K562 (cell line): ENCODE data around the gene ASB18. TPM values are rescaled to one million over a fixed set of nuclear protein-coding genes. Genes with fewer than 3 reads are reported as not detected.

Experiments
- LARP7 ChIP-seq: fragments of 450-650 bp; IDR thresholded peaks from 2 replicates; pipeline ENCODE4 v1.6.1; 2016
- PURB ChIP-seq: sonication (generic); formaldehyde crosslinking; IDR thresholded peaks from 2 replicates; pipeline ENCODE4 v1.9.0; 2021; ENCODE audit warnings: low read depth, mild to moderate bottlenecking, missing genetic modification reagents
- SREBF2 ChIP-seq: sonication (generic); formaldehyde crosslinking; IDR thresholded peaks from 2 replicates; pipeline ENCODE4 v1.4.0; 2020; ENCODE audit warnings: mild to moderate bottlenecking, missing genetic modification reagents
- polyA plus RNA-seq, 8 experiments: library from polyadenylated mRNA; depleted of rRNA in 4 of 8; stranded (reverse) in 5 of 8; unstranded in 3 of 8; fragments of >200 nt; fragmentation: Nextera tagmentation in 2 of 8; fragmentation: Illumina TruSeq in 1 of 8; extraction: Ambion mirVana in 2 of 8; extraction: Trizol in 1 of 8; gene quantifications; 2 replicates each; pipeline versions ENCODE4 v1.2.1 to v1.2.3, GENCODE V29; 2011 to 2014; ENCODE audit warnings: inconsistent platforms in 1 of 8, missing spikeins in 1 of 8
- total RNA-seq, 7 experiments: library from RNA; depleted of rRNA in 6 of 7; stranded (reverse); fragments of >200 nt in 6 of 7; fragmentation: Illumina TruSeq in 2 of 7; extraction: Trizol in 2 of 7; gene quantifications; 2 replicates each; pipeline versions ENCODE4 v1.2.1 to v1.2.3, GENCODE V29; 2011 to 2021; ENCODE audit warnings: low replicate concordance in 1 of 7
- TF ChIP-seq, protein P1 (sequence below): fragments of 450-650 bp; IDR thresholded peaks from 2 replicates; pipeline ENCODE4 v1.6.1; 2016; ENCODE audit warnings: mild to moderate bottlenecking
- TF ChIP-seq, protein P2 (sequence below): sonication (generic); formaldehyde crosslinking; IDR thresholded peaks from 2 replicates; pipeline ENCODE4 v1.8.1; 2023; ENCODE audit warnings: missing genetic modification reagents, mild to moderate bottlenecking, borderline replicate concordance
- TF ChIP-seq, protein P3 (sequence below): fragments of 250-450 bp; sonication (Bioruptor Pico); IDR thresholded peaks from 2 replicates; pipeline ENCODE4 v1.5.0; 2020; ENCODE audit warnings: mild to moderate bottlenecking

Gene ASB18
- total and polyA plus RNA-seq, 9 of the 15 experiments (the other 6 are each of a cell fraction or from before 2014, with no cell fraction given): not detected

DNA sequence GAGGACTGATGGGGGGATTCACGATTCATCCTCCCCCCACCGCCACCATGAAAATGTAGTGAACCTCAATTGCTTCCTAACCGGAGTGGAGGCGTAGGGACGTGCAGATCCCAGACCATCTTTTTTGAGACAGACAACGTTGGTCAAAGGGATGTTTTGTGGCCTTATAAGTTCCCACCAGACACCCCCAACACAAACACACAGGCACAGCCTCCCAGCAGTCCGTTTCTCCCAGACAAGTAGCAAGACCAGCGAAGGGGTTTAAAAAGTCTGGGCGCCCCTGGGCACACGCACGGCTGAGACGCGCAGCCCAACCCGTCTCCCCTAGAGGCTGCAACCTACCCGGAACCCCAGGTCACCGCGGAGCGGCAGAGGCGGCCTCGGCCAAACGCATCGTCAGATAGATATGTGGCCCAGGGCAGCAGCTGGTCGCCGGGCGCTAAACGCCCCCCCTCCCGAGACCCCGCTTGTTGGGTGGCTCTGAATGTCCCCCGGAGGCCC, 97.4 kb downstream of the ASB18 start (continued):
- TF ChIP-seq, protein P1, sequence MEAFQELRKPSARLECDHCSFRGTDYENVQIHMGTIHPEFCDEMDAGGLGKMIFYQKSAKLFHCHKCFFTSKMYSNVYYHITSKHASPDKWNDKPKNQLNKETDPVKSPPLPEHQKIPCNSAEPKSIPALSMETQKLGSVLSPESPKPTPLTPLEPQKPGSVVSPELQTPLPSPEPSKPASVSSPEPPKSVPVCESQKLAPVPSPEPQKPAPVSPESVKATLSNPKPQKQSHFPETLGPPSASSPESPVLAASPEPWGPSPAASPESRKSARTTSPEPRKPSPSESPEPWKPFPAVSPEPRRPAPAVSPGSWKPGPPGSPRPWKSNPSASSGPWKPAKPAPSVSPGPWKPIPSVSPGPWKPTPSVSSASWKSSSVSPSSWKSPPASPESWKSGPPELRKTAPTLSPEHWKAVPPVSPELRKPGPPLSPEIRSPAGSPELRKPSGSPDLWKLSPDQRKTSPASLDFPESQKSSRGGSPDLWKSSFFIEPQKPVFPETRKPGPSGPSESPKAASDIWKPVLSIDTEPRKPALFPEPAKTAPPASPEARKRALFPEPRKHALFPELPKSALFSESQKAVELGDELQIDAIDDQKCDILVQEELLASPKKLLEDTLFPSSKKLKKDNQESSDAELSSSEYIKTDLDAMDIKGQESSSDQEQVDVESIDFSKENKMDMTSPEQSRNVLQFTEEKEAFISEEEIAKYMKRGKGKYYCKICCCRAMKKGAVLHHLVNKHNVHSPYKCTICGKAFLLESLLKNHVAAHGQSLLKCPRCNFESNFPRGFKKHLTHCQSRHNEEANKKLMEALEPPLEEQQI: no peak
- no peak for TF ChIP-seq LARP7
- TF ChIP-seq PURB (CRISPR knock-in tag): no peak
- TF ChIP-seq SREBF2 (CRISPR knock-in tag): no peak
- TF ChIP-seq, protein P2, sequence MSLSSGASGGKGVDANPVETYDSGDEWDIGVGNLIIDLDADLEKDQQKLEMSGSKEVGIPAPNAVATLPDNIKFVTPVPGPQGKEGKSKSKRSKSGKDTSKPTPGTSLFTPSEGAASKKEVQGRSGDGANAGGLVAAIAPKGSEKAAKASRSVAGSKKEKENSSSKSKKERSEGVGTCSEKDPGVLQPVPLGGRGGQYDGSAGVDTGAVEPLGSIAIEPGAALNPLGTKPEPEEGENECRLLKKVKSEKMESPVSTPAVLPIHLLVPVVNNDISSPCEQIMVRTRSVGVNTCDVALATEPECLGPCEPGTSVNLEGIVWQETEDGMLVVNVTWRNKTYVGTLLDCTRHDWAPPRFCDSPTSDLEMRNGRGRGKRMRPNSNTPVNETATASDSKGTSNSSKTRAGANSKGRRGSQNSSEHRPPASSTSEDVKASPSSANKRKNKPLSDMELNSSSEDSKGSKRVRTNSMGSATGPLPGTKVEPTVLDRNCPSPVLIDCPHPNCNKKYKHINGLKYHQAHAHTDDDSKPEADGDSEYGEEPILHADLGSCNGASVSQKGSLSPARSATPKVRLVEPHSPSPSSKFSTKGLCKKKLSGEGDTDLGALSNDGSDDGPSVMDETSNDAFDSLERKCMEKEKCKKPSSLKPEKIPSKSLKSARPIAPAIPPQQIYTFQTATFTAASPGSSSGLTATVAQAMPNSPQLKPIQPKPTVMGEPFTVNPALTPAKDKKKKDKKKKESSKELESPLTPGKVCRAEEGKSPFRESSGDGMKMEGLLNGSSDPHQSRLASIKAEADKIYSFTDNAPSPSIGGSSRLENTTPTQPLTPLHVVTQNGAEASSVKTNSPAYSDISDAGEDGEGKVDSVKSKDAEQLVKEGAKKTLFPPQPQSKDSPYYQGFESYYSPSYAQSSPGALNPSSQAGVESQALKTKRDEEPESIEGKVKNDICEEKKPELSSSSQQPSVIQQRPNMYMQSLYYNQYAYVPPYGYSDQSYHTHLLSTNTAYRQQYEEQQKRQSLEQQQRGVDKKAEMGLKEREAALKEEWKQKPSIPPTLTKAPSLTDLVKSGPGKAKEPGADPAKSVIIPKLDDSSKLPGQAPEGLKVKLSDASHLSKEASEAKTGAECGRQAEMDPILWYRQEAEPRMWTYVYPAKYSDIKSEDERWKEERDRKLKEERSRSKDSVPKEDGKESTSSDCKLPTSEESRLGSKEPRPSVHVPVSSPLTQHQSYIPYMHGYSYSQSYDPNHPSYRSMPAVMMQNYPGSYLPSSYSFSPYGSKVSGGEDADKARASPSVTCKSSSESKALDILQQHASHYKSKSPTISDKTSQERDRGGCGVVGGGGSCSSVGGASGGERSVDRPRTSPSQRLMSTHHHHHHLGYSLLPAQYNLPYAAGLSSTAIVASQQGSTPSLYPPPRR: no peak
- TF ChIP-seq, protein P3, sequence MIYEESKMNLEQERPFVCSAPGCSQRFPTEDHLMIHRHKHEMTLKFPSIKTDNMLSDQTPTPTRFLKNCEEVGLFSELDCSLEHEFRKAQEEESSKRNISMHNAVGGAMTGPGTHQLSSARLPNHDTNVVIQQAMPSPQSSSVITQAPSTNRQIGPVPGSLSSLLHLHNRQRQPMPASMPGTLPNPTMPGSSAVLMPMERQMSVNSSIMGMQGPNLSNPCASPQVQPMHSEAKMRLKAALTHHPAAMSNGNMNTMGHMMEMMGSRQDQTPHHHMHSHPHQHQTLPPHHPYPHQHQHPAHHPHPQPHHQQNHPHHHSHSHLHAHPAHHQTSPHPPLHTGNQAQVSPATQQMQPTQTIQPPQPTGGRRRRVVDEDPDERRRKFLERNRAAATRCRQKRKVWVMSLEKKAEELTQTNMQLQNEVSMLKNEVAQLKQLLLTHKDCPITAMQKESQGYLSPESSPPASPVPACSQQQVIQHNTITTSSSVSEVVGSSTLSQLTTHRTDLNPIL (CRISPR knock-in tag): no peak
